Measurements from ENCODE around the gene GPHB5.
"Not testable (repeated sequence)": the region's sequence is repeated elsewhere in the genome, so short reads cannot be mapped to it uniquely, and the experiment has no call there.

The GPHB5 gene

DNA sequence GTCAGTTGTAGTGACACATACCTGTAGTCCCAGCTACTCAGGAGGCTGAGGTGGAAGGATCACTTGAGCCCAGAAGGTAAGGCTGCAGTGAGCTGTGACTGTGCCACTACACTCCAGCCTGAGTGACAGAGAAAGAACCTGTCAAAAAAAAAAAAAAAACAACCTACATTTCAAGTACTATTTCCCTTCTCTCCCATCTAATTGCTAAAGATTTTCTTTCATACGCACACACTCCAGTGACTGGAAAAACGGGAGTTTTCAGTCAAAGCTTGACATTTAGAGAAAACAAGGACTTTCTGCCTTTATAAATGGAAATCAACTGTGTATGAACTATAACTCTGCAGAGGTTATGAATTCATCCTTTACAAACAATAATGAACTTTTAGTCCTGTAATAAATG, 25.9 kb downstream of the GPHB5 start:
- no peak for DNase-seq

DNA sequence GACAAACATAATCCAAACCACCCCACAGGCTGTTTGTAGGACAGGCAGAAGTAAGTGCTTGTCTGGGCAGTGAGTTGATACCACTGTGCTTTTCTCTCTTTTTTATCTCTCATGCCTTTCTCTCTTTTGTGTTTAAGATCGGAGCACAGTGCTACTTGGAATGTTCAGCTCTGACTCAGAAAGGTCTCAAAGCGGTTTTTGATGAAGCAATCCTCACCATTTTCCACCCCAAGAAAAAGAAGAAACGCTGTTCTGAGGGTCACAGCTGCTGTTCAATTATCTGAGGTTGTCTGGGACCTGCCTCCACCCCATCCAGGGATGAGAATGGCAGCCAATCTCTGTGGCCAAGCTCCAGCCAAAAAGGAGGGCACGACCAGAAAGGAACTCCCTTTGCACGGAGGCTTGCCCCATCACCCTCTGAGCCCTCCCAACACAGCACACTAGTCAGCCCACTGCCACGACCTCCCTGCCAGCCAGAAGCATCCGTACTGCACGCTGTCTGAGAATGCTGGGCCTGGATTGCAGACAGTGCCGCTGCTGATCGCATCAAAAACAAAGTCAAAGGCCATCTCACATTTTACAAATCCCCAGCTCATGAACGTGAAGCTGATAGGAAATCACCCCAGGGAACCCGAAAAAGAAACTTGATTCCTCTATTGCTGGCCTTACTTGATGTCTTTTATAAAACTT, 27.8 kb downstream of the GPHB5 start:
- no peak for DNase-seq

DNA sequence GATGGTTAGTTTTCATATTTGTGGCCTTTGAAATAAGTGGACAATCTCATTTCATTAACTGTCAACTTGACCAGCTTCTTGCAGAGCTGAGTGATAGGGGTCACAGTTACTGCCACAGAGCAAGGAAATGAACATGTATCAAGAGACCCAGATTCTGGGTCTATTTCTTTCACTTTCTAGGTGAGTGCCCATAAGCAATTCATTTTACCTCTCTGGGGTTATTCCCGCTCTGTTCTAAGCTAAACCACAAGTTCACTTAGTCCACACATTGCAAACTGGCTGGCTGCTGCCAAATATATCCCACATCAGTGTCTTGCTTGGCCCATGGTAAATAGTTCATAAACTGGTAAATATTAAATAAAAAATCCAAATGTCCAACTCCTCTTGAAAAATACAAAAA, 29.9 kb downstream of the GPHB5 start:
- no peak for DNase-seq

DNA sequence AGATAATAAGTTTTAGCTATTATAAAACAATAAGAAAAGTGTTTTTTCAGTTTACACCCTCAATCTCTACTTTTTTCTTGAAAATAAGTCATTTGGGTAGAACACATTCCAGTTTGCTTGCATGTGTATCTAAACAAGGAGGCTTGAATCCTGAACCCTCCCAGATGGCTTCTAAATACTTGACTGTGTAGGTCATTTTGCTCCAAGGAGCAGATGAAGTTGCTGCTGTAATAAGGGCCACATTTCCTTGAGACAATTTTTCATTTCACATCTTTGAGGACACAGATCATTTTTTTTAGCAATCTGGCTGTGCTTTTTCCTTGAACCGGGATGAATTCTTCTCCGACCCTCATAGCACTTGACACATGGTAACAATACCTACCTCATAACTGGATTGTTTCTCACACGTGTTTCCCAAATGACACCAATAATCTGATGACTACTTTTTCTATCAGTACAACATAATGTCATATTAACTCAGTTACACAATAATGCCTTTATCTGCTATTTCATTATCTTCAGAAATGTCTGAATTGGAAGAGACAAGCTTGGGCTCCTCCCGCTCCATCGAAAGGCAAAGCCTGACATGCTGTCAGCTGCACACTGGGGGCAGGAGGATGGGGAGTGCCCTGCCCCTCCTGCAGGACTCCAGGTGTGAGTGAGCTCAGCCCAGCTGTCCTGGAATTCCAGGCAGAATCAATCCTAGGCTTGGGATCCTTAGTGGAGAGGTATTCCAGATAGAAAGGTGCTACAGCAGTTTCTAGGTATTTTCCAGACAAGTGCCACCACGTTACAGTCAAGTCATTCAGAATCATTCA, 30.9 kb downstream of the GPHB5 start:
- no peak for DNase-seq

DNA sequence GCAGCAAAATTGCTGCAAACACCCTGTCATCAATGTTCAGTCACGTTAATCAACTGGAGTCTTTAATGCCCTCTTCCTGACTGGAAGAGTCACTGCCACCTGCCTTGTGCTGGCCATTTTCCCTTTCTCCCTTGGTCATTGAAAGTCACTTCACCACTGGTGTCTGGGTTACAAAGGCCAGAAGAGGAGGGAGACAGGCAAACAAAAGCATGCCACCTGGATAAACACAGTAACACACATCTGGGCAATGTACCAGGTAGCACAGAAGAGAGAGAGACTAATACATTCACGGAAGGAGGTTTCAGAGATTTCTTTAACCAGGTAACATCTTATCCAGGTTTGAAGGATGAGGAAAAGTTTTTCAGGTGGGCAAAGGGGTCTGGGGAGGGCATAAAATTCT, 32.7 kb downstream of the GPHB5 start:
- DNase-seq = no peak

DNA sequence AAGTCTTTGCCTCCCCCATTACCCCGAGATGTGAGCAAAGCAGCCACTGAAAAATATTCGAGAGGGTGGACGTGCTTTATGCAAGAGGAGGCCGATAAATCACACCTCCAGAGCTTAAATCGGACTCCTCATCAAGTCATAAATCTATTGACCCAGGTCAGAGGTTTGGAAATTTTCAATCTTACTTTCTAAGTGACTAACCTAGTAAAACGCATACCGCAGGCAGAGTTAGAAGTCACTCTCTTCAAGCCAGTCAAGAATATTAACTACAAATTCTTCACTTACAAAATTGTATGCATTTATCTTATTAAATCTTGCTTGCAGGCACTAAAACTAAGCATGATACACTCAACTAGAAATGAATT, 34.9 kb downstream of the GPHB5 start:
- DNase-seq = no peak

DNA sequence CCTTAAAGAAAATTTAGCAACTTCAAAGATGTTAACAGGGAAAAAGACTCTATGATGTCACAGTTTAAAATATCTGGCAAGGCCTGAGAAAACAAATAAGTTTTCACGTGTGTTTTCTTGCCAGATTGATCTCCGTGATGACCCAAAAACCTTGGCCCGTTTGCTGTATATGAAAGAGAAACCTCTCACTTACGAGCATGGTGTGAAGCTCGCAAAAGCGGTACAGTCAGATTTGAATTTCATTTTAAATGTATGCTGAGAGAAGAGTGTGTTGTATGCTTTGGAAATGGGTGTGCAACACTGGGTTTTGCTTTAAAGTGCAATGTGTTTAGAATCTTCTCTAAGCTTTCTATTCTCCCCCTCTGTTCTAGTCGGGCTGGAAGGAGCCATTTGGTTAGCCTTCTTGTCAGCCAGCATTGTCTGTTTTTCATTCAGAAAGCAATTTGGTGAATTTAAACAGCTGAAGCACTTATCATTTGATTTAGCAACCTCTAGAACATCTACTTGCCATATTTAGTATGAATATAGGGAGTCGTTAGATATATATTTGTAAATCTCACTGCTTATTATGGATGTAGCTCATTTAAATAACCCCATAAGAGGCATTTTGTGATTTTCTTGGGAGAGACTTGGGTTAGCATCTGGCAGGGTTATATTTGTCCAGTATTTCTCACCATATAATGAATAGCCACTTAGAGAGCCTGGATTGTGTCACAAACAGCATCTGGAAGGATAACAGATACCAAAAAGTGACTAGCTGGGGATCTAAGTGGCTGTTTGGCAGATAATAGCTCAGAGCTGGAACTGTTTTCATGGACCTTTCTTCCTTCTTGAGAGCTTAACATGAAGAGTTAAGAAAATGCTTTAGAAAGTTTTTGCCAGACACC, 35.5 kb downstream of the GPHB5 start:
- DNase-seq = no peak

DNA sequence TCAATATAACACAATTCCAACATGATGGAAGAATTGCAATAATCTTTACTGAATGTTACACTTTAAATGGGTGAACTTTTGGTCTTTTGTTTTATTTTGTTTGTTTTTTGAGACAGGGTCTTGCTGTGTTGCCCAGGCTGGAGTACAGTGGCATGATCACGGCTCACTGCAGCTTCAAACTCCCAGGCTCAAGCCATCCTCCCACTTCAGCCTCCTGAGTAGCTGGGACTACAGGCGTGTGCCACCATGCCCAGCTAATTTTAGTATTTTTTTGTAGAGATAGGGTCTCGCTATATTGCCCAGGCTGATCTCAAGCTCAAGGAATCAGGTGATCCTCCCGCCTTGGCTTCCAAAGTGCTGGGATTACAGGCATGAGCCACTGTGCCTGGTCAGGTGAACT, 38.8 kb downstream of the GPHB5 start:
- not testable (repeated sequence) for DNase-seq

DNA sequence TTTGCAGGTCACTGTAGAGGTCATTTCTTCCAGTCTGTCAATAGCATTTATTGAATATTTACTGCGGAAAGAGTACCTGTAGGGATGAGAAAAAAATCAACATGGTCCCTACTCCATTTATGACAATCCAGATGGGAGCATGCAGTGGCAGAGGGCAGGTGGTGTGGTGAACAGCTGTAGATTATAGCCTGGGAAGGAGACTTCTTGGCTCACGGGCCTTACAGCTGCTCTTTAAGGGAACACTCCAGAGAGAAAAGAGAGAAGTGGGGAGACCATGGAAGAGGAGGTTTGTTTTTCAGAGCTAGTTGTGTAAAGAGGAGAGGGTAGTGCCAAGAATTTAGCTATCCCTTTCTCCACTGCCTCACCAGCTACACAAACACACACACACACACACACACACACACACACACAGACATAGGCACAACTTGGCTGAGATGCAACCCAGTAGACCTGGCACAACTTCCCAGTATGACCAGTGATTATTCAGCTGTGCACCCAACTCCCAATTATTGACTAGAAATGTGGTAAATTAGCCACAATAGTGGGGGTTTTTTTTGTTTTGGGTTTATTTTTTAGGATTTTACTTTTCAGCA, 41.0 kb downstream of the GPHB5 start:
- DNase-seq = no peak

DNA sequence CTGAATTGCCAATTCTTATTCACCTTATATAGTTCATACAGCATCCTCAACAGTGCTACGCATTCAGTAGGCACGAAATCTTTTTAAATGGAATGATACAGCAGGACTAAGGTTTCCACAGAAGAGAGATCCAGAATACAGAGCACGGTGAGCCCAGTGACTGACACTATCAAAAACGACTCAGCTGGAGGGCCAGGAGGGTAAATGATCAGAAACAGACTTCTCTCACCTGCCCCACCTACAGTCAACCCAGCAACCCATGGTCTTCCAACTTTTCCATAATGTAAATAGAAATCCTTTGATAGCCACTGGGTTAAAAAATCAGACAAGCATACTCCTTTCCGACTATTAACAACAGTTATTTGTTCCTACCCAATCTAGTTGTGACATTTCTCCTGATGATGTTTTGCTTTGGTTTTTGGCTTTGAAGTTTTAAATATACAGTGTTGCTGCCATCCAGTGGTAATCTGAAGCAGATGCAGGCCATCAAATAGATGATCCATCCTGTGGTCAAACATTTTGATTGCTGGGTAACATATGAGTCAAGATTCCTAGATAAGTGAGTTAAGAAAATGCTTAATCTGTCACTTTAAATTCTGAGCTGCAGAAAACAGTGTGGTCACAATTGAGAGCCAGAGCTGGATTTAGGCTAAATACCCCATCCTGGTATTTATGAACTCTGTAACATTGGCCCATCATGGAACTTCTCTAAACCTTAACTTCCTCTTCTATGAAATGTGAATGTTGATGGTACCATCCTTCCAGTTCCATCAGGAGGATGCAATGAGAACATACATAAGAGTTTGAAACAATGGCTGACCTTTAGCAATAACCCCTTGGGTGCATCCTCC, 42.0 kb downstream of the GPHB5 start:
- no peak for DNase-seq

DNA sequence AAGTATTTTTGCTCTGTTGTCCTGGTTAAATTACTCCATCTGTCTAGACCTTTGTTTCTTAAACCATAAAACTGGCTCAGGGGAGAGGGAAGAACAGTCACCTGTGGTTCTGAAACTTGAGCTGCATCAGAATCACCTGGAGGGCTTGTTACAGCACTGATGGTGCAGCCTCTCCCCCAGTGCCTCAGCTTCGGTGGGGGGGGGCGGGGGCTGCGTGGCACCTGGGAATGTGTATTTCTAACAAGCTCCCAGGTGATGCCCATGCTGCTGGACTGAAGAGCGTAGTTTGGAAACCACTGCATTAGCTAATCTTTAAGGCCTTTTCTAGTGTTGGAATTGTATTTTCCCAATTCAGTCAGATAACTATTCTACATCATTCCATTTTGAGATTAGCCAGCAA, 42.7 kb downstream of the GPHB5 start:
- no peak for DNase-seq

DNA sequence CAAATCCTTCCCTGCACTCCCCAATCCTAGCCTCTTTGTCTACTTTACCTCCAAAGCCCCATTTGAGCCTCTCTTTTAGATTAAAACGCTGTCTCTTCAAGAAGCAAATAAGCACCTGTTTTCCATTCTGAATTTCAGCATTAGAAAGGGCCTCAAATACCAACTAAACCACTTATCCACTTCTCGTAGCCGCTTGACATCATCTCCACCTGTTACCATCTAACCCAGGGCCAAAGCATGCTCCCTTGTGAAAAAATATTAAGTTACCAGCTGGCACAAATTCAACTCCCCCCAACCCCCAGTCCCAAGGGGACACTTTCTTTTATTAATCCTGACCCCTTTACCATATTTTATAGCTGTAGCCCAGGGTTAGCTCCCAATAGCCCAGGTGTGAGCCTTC, 43.1 kb downstream of the GPHB5 start:
- DNase-seq = no peak

DNA sequence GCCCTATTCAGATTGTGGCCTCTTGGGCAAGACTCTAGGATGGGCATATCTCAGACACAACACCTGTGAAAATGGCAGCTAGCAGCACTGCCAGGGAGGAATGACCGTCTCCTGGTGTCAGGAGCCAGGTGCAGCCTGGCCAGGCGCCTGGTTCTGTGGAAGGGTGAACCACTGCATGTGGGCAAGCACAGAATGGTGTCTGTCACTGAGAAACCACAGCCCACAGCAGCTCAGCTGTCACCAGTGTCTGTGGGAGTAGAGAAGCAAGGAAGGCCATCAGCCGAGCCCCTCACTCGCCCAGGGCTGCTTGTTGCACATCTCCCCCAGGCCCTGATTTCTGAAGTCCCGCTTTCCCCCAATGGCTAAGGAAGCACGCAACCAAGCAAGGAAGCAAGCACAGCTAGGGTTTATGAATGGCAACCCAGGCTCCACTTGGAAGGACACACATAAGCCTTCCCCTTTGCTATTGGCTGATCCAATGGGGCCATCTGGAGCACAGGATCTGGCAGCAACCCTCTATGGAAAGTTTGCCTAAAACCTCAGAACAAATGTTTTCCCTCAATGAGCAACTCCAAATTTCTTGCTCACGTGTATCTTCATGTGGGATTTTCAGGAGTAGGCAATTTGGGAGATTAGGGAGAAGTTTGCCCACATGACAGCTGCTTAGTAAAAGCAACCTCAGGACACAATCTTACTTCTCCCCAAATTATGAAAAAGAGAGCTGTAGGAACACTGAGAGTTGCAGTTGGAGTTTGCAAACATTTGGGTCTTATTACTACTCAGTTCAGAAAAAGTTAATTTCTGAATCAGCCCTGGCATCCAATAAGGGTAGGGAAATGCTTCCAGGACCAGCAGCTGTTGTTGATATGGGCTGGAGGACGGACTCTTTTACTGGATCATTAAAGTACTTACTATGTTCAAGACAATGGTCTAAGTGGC, 44.7 kb downstream of the GPHB5 start:
- DNase-seq = no peak

DNA sequence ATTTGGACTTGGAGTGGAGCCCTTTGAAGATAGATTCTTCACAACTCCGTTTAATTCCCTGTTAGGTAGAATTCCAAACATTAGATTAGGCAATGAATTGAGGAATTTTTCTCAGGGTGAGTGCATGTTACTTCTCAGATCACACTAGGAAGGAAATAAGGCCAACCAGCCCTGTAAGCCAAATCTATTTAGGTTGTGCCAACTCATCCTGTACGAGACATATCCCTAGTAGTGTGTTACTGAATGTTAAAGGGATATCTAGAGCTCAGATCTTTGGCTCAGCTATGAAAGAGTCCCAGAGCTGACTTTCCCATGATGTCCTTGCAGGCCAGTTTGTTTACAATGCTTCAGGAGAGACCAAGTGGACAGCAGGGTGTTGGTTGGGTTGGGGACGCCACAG, 45.6 kb downstream of the GPHB5 start:
- DNase-seq = no peak

DNA sequence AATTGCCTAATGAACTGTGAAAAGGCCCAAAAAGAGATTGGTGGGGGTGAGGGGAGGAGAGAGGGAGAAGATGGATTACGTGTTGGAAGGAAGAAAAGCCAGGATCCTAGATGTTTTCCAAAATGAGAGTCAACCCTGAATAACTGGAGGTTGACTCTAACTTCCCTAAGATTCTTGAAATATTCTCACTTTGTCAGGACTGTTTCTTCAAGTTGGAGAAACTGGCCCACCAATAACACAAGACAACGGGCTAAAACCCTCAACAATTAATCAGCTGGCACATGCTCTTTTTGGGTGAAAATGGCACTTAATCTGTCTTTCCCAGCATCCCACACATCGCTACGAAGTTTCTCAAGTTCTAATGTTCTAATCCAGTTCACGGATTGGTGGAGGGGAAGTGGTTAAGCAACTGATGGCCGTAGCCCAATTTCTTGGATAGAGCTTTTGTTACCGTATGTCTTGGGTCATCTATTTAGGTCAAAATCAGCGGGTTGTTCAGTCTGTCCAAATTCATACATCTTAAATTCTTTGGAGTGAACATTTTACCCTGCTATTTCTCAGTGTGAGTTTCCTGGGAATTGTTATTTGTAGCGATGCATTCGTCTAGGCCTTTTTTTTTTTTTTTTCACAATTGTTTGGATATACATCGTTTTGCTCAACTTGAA, 49.0 kb downstream of the GPHB5 start:
- no peak for DNase-seq

DNA sequence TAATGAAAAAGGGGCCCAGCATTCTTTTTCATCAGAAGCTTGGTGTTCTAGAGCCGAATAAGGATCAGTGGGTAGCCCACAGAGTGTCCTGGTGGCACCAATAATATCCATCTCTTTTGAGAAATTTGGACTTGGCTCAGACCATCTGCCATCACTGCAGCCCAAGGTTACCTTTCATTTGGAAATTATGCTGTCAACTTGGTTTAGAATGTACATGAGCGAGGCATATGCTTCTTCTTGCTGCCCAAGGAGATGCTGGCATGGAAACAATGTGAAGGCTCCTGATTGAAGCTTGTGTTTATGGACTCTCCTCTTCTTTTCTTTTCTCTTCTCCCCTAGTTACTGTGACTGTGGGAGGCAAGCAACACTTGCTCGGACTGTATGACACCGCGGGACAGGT, 50.0 kb downstream of the GPHB5 start:
- DNase-seq = no peak

DNA sequence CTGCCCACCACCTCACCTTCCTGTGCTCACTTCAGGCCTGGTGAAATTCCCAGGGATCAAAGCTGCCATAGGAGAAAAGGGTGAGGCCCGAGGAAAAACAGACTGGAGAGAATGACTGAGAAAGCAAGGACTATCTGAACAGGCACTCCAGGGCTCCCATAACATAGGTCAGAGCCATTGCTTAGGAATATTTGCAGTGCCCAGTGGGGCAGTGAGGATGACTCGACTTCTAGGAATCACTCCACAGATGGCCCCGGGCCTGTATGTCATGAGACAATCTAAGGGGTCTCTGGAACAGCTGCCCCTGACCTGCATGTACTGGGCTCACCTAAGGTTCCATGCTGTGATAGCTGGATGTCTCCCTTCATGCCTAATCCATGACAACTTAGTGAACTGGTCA, 51.6 kb downstream of the GPHB5 start:
- no peak for DNase-seq

DNA sequence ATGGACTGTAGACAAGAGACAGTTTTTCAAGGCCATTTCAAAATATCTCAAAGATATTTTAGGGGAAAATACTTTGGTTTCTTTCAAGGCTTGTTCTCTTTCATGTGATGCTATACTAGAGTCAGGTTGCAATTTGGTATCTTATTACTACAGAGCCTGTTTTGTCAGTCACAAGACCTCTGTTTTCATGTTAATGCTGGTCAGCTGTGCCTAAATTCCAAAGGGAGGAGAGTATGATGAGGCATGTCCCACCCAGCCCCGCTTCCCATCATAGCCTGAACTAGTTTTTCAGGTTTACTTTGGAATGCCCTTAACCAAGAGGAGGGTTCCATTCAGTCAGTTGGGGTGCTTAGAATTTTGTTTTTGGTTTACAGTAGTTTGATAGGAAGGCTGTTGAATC, 52.6 kb downstream of the GPHB5 start:
- DNase-seq = no peak
